Central memory CD8-positive, alpha-beta T cell (primary cell): ENCODE data around the gene PRR23E.

ENCODE experiments used
- ATAC-seq: fragments of 150-1000 bp; cut with Tn5 transposase; replicated peaks from 2 replicates; pipeline ENCODE4 v1.10.0; 2022; ENCODE audit warnings: mild to moderate bottlenecking, moderate FRiP score, moderate number of reproducible peaks; ENCODE audit not compliant: poor library complexity, severe bottlenecking; ENCODE audit errors: extremely low read depth
- DNase-seq, 2 donors: peaks; one replicate each; pipeline ENCODE4 v3.0.0; 2021; ENCODE audit warnings: low spot score in 2 of 2
- H3K27ac Mint-ChIP-seq: one replicate; pipeline ENCODE4 v1.8.0; 2022; ENCODE audit warnings: low read depth, mild to moderate bottlenecking, moderate library complexity, mixed read lengths
- H3K27me3 Mint-ChIP-seq: one replicate; pipeline ENCODE4 v1.8.0; 2022; ENCODE audit warnings: mixed read lengths
- H3K36me3 Mint-ChIP-seq: one replicate; pipeline ENCODE4 v1.8.0; 2022; ENCODE audit warnings: mild to moderate bottlenecking, moderate library complexity, mixed read lengths; ENCODE audit not compliant: insufficient read depth
- H3K4me1 Mint-ChIP-seq: one replicate; pipeline ENCODE4 v1.8.0; 2022; ENCODE audit warnings: mixed read lengths
- H3K4me3 Mint-ChIP-seq: one replicate; pipeline ENCODE4 v1.8.0; 2022; ENCODE audit warnings: mild to moderate bottlenecking, moderate library complexity, mixed read lengths
- H3K9me3 Mint-ChIP-seq: one replicate; pipeline ENCODE4 v1.8.0; 2022; ENCODE audit warnings: mixed read lengths

The PRR23E gene

GRCh38 chr3:127196466-127197299 is 3.8 kb downstream of the PRR23E start:
- ATAC-seq: no peak
- H3K27me3 Mint-ChIP-seq: peaks cover 85% of the 10 kb centered on the region

GRCh38 chr3:127197300-127198189 is 4.6 kb downstream of the PRR23E start:
- H3K27ac Mint-ChIP-seq: no peak overlapping the region
- H3K36me3 Mint-ChIP-seq: no peaks in the 10 kb centered on the region
- ATAC-seq (no peak), DNase-seq (no peak)
- no peak overlapping the region for H3K4me3 Mint-ChIP-seq
- H3K27me3 Mint-ChIP-seq: peaks cover 81% of the 10 kb centered on the region
- no peaks in the 10 kb centered on the region for H3K4me1 Mint-ChIP-seq
- H3K9me3 Mint-ChIP-seq: peaks cover 1% of the 10 kb centered on the region

More at GRCh38 chr3:127196466-127197299, 3.8 kb downstream of the PRR23E start:
- Mint-ChIP-seq H3K4me1 (no peaks in the 10 kb centered on the region), H3K4me3 (no peak overlapping the region), H3K27ac (no peak overlapping the region), H3K36me3 (no peaks in the 10 kb centered on the region), H3K9me3 (no peaks in the 10 kb centered on the region)
- no peak for DNase-seq

GRCh38 chr3:127200086-127200691 is 7.3 kb downstream of the PRR23E start:
- Mint-ChIP-seq H3K27ac (no peak overlapping the region), H3K4me1 (no peaks in the 10 kb centered on the region), H3K9me3 (peaks cover 6% of the 10 kb centered on the region), H3K4me3 (no peak overlapping the region), H3K27me3 (peaks cover 74% of the 10 kb centered on the region), H3K36me3 (no peaks in the 10 kb centered on the region)
- ATAC-seq (no peak), DNase-seq (no peak)

- Mint-ChIP-seq H3K36me3 (no peaks in the 10 kb centered on the region), H3K27me3 (peaks cover 69% of the 10 kb centered on the region), H3K9me3 (peaks cover 6% of the 10 kb centered on the region), H3K4me1 (no peaks in the 10 kb centered on the region), H3K27ac (no peak overlapping the region), H3K4me3 (no peak overlapping the region)
- DNase-seq: no peak
- no peak for ATAC-seq
Observed at GRCh38 chr3:127203024-127203423, 10.1 kb downstream of the PRR23E start.

GRCh38 chr3:127204841-127205582 is 12.1 kb downstream of the PRR23E start:
- no peak for DNase-seq
- Mint-ChIP-seq H3K9me3 (peaks cover 6% of the 10 kb centered on the region), H3K4me1 (no peaks in the 10 kb centered on the region), H3K4me3 (no peak overlapping the region), H3K27ac (no peak overlapping the region), H3K27me3 (peaks cover 69% of the 10 kb centered on the region), H3K36me3 (no peaks in the 10 kb centered on the region)
- ATAC-seq: no peak

- DNase-seq: no peak
Observed at GRCh38 chr3:127206154-127206553, 13.2 kb downstream of the PRR23E start.

GRCh38 chr3:127206611-127207516 is 13.9 kb downstream of the PRR23E start:
- Mint-ChIP-seq H3K4me3 (no peak overlapping the region), H3K4me1 (no peaks in the 10 kb centered on the region), H3K27ac (no peak overlapping the region), H3K27me3 (peaks cover 61% of the 10 kb centered on the region), H3K9me3 (peaks cover 6% of the 10 kb centered on the region), H3K36me3 (no peaks in the 10 kb centered on the region)
- DNase-seq (no peak), ATAC-seq (no peak)

More at GRCh38 chr3:127206154-127206553, 13.2 kb downstream of the PRR23E start:
- Mint-ChIP-seq H3K27ac (no peak overlapping the region), H3K4me3 (no peak overlapping the region), H3K27me3 (peaks cover 60% of the 10 kb centered on the region), H3K9me3 (peaks cover 6% of the 10 kb centered on the region), H3K4me1 (no peaks in the 10 kb centered on the region), H3K36me3 (no peaks in the 10 kb centered on the region)
- no peak for ATAC-seq

GRCh38 chr3:127207727-127208482 is 15.0 kb downstream of the PRR23E start:
- Mint-ChIP-seq H3K36me3 (no peaks in the 10 kb centered on the region), H3K27me3 (peaks cover 71% of the 10 kb centered on the region), H3K27ac (no peak overlapping the region), H3K4me1 (no peaks in the 10 kb centered on the region), H3K9me3 (peaks cover 1% of the 10 kb centered on the region), H3K4me3 (no peak overlapping the region)
- DNase-seq: no peak
- no peak for ATAC-seq

GRCh38 chr3:127208483-127209100 is 15.7 kb downstream of the PRR23E start:
- DNase-seq (no peak), ATAC-seq (no peak)
- Mint-ChIP-seq H3K4me1 (no peaks in the 10 kb centered on the region), H3K27me3 (peaks cover 75% of the 10 kb centered on the region), H3K9me3 (no peaks in the 10 kb centered on the region), H3K4me3 (no peak overlapping the region), H3K36me3 (no peaks in the 10 kb centered on the region), H3K27ac (no peak overlapping the region)

GRCh38 chr3:127209155-127209839 is 16.4 kb downstream of the PRR23E start:
- Mint-ChIP-seq H3K4me3 (no peak overlapping the region), H3K36me3 (no peaks in the 10 kb centered on the region), H3K9me3 (no peaks in the 10 kb centered on the region), H3K27me3 (peaks cover 75% of the 10 kb centered on the region), H3K27ac (no peak overlapping the region), H3K4me1 (no peaks in the 10 kb centered on the region)
- DNase-seq (no peak), ATAC-seq (no peak)
